Fibroblast of villous mesenchyme (primary cell): ENCODE measurements around the gene REG4. TPM values are rescaled to one million over a fixed set of nuclear protein-coding genes. Genes with fewer than 3 reads are reported as not detected.
"Not testable (repeated sequence)": the region's sequence is repeated elsewhere in the genome, so short reads cannot be mapped to it uniquely, and the experiment has no call there.

ENCODE experiments used
- DNase-seq: peaks from one replicate; pipeline ENCODE4 v3.0.0-alpha.2; 2010; ENCODE audit warnings: low read depth
- H3K4me3 ChIP-seq: 2 replicates; pipeline ENCODE4 v1.5.1; 2011; ENCODE audit warnings: low read depth, mild to moderate bottlenecking, low read length
- total RNA-seq: library from RNA; depleted of rRNA; stranded (reverse); fragments of >200 nt; gene quantifications from 2 replicates; pipeline ENCODE4 v1.2.3, GENCODE V29; 2012
- TF ChIP-seq, protein P1 (sequence below): IDR thresholded peaks from 2 replicates; pipeline ENCODE4 v1.5.1; 2012; ENCODE audit warnings: low read depth, mild to moderate bottlenecking, low read length; ENCODE audit not compliant: insufficient read depth

REG4 gene
- not detected in 2 replicates for total RNA-seq

DNA sequence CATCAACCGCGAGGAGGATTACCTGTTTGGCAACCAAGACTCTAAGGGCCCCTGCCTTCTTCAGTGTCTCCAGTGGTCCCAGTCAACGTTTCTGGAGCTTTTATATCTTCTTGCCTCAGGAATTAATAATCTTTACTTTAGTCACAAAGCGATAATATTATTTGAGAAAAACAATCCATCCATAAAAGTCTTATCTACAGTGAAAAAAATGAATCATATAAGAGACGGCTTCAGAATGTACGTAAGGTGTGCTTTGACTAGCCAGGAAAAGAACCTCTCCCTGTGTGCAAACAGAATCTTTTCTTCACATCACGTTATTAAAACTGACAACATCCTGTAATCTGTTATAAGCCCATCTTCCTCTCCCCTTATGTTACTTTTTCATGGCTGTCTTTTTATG lies at the start of gene REG4:
REG4 (minus strand) TSS at position 74 of the 400 bp plus-strand sequence. CDS start 2,691 bp downstream, outside the sequence.
- TF ChIP-seq, protein P1, sequence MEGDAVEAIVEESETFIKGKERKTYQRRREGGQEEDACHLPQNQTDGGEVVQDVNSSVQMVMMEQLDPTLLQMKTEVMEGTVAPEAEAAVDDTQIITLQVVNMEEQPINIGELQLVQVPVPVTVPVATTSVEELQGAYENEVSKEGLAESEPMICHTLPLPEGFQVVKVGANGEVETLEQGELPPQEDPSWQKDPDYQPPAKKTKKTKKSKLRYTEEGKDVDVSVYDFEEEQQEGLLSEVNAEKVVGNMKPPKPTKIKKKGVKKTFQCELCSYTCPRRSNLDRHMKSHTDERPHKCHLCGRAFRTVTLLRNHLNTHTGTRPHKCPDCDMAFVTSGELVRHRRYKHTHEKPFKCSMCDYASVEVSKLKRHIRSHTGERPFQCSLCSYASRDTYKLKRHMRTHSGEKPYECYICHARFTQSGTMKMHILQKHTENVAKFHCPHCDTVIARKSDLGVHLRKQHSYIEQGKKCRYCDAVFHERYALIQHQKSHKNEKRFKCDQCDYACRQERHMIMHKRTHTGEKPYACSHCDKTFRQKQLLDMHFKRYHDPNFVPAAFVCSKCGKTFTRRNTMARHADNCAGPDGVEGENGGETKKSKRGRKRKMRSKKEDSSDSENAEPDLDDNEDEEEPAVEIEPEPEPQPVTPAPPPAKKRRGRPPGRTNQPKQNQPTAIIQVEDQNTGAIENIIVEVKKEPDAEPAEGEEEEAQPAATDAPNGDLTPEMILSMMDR, result no peak
- DNase-seq, result no peak
- H3K4me3 ChIP-seq, result no peak within 1 kb of the TSS

DNA sequence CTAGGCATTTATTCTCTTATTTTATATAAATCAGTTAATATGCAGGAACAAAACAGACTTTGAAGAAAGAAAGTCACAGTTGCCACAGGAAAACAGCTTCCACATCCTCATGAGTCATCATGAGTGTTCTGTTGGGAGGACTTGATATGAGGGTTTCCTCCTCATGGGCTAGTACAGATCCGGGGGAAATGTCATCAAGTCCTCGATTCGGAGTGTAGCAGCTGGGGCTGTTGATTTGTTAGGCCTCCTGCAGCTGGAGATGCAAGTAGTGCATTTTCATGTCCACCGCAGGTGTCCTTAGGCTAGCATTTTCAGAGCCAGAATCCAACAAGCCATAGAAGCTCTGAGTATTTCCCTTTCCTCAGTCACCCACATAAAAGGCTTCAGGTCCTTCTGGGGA lies 48.4 kb upstream of the REG4 start:
- peak; percentile 67 for DNase-seq
- TF ChIP-seq, protein P1, result no peak
- H3K4me3 ChIP-seq, result no peak overlapping the region

DNA sequence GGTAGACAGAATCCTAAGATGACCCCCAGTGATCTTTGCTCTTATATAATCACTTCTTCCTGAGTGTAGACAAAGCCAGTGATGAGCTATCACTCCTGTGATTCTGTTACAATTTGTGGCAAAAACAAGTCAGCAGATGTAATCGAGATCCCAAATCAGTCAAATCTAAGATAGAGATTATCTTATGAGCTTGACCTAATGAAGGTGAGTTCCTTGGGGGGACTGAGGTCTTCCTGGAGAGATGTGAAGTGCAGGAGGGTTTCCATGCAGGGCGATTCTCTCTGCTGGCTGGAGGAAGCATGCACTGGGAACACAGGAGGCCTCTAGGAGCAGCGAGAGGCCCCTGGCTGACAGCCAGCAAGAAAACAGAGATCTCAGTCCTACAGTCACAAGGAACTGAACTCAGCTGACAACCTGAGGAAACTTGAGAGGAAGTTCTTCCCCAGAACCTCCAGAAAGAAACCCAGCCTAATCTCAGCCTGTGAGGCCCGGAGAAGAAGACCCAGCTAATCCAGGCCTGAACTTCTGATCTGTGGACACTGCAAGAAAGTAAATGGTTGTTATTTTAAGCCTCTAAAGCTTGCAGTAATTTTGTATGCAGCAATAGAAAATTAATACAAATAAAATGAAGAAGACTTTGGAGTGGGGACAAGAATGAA lies 47.4 kb upstream of the REG4 start:
- H3K4me3 ChIP-seq, DNase-seq: not testable (repeated sequence)

DNA sequence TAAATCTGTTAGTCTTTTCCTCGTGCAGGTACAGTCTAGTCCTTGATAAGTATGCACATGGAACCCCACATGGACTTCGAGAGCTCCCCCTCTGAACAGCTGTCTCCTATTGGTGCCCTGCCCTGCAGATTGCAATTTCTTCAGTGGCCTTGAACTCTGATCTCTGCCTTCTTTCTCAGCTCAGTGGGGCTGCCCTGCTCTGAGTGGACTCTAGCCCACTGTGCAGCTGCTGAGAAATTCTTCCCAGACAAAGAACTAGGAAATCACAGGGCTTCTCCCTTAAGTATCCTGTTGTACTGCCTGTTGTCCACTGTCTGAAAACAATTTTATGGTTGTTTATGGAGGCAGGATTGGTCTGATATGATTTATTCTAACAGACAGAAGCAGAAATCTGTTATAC lies 46.9 kb upstream of the REG4 start:
- no peak for DNase-seq
- no peak overlapping the region for H3K4me3 ChIP-seq
- TF ChIP-seq, protein P1, result no peak

DNA sequence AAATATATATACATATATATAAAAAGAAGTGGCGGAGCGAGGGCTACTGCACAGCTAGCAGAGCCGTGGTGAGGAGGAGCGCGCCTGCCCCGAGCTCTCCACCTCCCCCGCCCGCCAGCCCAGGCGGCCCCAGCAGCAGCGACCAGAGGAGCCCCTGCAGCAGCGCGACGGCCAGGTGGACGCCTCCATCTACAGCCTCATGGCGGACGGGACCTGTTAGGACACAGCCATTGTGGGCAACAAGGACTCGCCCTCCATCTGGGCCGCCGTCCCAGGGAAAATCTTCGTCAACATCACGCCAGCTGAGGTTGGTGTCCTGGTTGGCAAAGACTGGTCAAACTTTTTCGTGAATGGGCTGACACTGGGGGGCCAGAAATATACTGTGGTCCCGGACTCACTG lies 41.9 kb upstream of the REG4 start:
- TF ChIP-seq, protein P1, result no peak
- no peak for DNase-seq
- no peak overlapping the region for H3K4me3 ChIP-seq

DNA sequence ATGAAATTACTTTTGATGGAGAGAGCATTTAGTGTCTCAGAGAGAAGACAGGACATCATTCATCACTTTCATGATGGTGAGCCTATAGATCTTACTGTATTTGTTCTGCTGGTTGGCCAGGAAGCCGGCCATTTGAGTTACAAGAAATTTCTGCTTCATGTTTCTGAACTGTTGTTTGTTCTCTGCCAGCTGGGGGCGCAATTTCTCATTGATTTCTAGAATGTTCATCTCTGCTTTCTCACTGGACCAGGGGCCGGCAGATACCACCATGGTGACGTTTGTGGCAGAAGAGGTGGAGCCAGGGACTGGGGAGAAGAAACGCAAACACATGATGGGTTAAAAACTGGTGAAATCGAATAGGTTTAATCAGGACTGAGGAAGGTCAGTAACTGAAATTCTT lies 32.9 kb upstream of the REG4 start:
- DNase-seq, H3K4me3 ChIP-seq: not testable (repeated sequence)
- TF ChIP-seq, protein P1, result peak; percentile 55

DNA sequence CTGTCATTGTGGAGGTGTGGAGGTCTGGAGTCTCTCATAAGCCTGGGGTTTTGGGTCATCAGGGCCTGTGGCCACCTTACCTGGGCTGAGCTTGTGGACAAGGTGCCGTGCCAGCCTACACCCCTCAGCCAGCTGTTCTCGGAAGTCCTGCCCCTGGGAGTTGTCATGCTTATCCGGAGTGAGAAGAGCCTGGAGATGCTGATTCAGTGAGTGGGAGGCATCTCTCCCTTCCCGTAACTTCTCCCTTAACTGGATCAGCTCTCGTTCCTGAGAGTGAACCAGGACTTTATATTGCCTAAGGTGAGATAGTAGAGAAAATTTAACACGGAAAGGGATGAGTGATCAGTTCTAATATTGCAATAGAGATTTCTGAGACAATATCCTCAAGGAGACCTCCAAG lies 30.0 kb upstream of the REG4 start:
- no peak for DNase-seq
- TF ChIP-seq, protein P1, result no peak
- no peak overlapping the region for H3K4me3 ChIP-seq
